Common myeloid progenitor, CD34-positive (primary cell): ENCODE results near the gene LHFPL2.
"Not testable (repeated sequence)": the region's sequence is repeated elsewhere in the genome, so short reads cannot be mapped to it uniquely, and the experiment has no call there.

Experiments used
- CTCF ChIA-PET: fragments of 350-600 bp; sonication (Branson Sonifier 250); formaldehyde crosslinking; loops from one replicate; lab custom pipeline; 2021; ENCODE audit warnings: antibody characterized with exemption; lab: Charles Lee
- POLR2A ChIA-PET: fragments of 350-600 bp; sonication (Branson Sonifier 250); formaldehyde crosslinking; loops from one replicate; lab custom pipeline; 2021; ENCODE audit warnings: antibody characterized with exemption; lab: Charles Lee
- DNase-seq, 3 donors: peaks; one replicate each; pipeline versions ENCODE4 v3.0.0 to v3.0.0-alpha.2; 2013
- H3K27ac ChIP-seq, 2 experiments: 1 replicate in 1 of 2; 2 replicates in 1 of 2; pipeline ENCODE4 v1.7.0; 2013; ENCODE audit warnings: inconsistent platforms in 2 of 2, low read length in 2 of 2, mild to moderate bottlenecking in 2 of 2, low read depth in 1 of 2, moderate library complexity in 1 of 2; ENCODE audit not compliant: severe bottlenecking in 2 of 2, insufficient read depth in 1 of 2, poor library complexity in 1 of 2
- H3K27me3 ChIP-seq, 5 experiments: replicated peaks in 2 of 5; 1 replicate in 3 of 5; 2 replicates in 2 of 5; pipeline versions ENCODE4 v1.6.1 to v1.7.0; 2013; ENCODE audit warnings: low read length in 4 of 5, mild to moderate bottlenecking in 2 of 5, moderate library complexity in 2 of 5, inconsistent platforms in 1 of 5; ENCODE audit not compliant: insufficient read depth in 5 of 5, control insufficient read depth in 4 of 5
- H3K36me3 ChIP-seq, 4 experiments: 1 replicate in 2 of 4; 2 replicates in 2 of 4; pipeline versions ENCODE4 v1.6.1 to v1.7.0; 2013; ENCODE audit warnings: low read length in 3 of 4, control low read depth in 1 of 4, mild to moderate bottlenecking in 1 of 4; ENCODE audit not compliant: control insufficient read depth in 4 of 4, insufficient read depth in 4 of 4
- H3K4me1 ChIP-seq, 4 experiments: 1 replicate in 3 of 4; 2 replicates in 1 of 4; pipeline versions ENCODE4 v1.6.1 to v1.7.1; 2013; ENCODE audit warnings: low read length in 3 of 4, mild to moderate bottlenecking in 3 of 4, control low read depth in 1 of 4, inconsistent platforms in 1 of 4, moderate library complexity in 1 of 4; ENCODE audit not compliant: control insufficient read depth in 4 of 4, insufficient read depth in 4 of 4; ENCODE audit errors: control extremely low read depth in 1 of 4
- H3K4me3 ChIP-seq, 7 experiments: 1 replicate in 4 of 7; 2 replicates in 3 of 7; pipeline versions ENCODE4 v1.5.1 to v1.7.0; 2013; ENCODE audit warnings: mild to moderate bottlenecking in 7 of 7, low read length in 6 of 7, moderate library complexity in 6 of 7, inconsistent platforms in 2 of 7, low read depth in 2 of 7, control low read depth in 1 of 7; ENCODE audit not compliant: insufficient read depth in 4 of 7, control insufficient read depth in 1 of 7; ENCODE audit errors: extremely low read depth in 1 of 7
- H3K9me3 ChIP-seq, 5 experiments: 1 replicate in 4 of 5; 2 replicates in 1 of 5; pipeline versions ENCODE4 v1.6.1 to v1.7.1; 2013; ENCODE audit warnings: low read length in 4 of 5, mild to moderate bottlenecking in 2 of 5, inconsistent platforms in 1 of 5, low read depth in 1 of 5, moderate library complexity in 1 of 5; ENCODE audit not compliant: control insufficient read depth in 4 of 5, insufficient read depth in 2 of 5; ENCODE audit errors: control extremely low read depth in 1 of 5
- WGBS: methylation state at CpG from one replicate; pipeline ENCODE4 v1.1.5; 2013; ENCODE audit not compliant: insufficient coverage; 5-methylcytosine and 5-hydroxymethylcytosine counted together

Gene LHFPL2

GRCh38 chr5:78689540-78690252 is 41.1 kb upstream of the LHFPL2 start:
- H3K9me3 ChIP-seq = peaks cover 0 to 3% (median 0%) of the 10 kb centered on the region in 5 experiments
- H3K4me3 ChIP-seq = no peak overlapping the region
- POLR2A ChIA-PET = no interaction called here
- H3K4me1 ChIP-seq = no peaks in the 10 kb centered on the region
- WGBS = 100% methylated on average over 3 of the region's 3 CpGs
- H3K27ac ChIP-seq = no peak overlapping the region
- no peak for DNase-seq
- no peaks in the 10 kb centered on the region for H3K27me3 ChIP-seq
- CTCF ChIA-PET = no interaction called here
- H3K36me3 ChIP-seq = no peaks in the 10 kb centered on the region

GRCh38 chr5:78687514-78687913 is 38.9 kb upstream of the LHFPL2 start:
- H3K36me3 ChIP-seq, H3K4me1 ChIP-seq, H3K27me3 ChIP-seq, CTCF ChIA-PET, H3K9me3 ChIP-seq, H3K4me3 ChIP-seq, DNase-seq, POLR2A ChIA-PET, H3K27ac ChIP-seq: not testable (repeated sequence)
- WGBS = no CpG with 5 or more reads among the region's 4 CpGs

- POLR2A ChIA-PET, CTCF ChIA-PET, H3K9me3 ChIP-seq, H3K27ac ChIP-seq, H3K36me3 ChIP-seq, H3K27me3 ChIP-seq, H3K4me1 ChIP-seq, DNase-seq, H3K4me3 ChIP-seq: not testable (repeated sequence)
- WGBS = no CpG with 5 or more reads among the region's 5 CpGs
Observed at GRCh38 chr5:78683905-78684304, 35.3 kb upstream of the LHFPL2 start.

- H3K4me1 ChIP-seq = no peaks in the 10 kb centered on the region
- CTCF ChIA-PET = no interaction called here
Observed at GRCh38 chr5:78679905-78680304, 31.3 kb upstream of the LHFPL2 start.

GRCh38 chr5:78677777-78678668 is 29.5 kb upstream of the LHFPL2 start:
- no peaks in the 10 kb centered on the region for H3K4me1 ChIP-seq
- POLR2A ChIA-PET = no interaction called here
- H3K27me3 ChIP-seq = no peaks in the 10 kb centered on the region
- no peak overlapping the region for H3K4me3 ChIP-seq
- no peaks in the 10 kb centered on the region for H3K9me3 ChIP-seq
- no peak overlapping the region for H3K27ac ChIP-seq
- no peaks in the 10 kb centered on the region for H3K36me3 ChIP-seq
- CTCF ChIA-PET = no interaction called here
- WGBS = 93% methylated on average over 6 of the region's 6 CpGs
- no peak for DNase-seq

More at GRCh38 chr5:78679905-78680304, 31.3 kb upstream of the LHFPL2 start:
- H3K27ac ChIP-seq = no peak overlapping the region
- DNase-seq = no peak
- H3K27me3 ChIP-seq = no peaks in the 10 kb centered on the region
- POLR2A ChIA-PET = no interaction called here
- H3K4me3 ChIP-seq = no peak overlapping the region
- WGBS = 100% methylated on average over 2 of the region's 5 CpGs
- no peaks in the 10 kb centered on the region for H3K36me3 ChIP-seq
- H3K9me3 ChIP-seq = no peaks in the 10 kb centered on the region

GRCh38 chr5:78675956-78676730 is 27.6 kb upstream of the LHFPL2 start:
- ChIA-PET POLR2A (no interaction called here), CTCF (interaction anchor here (1.5 kb wide), 1 partner anchor 28 kb away, joined by 4 read pairs; the partner anchor contains the start of gene LHFPL2)
- Histone ChIP-seq H3K4me3 (no peak overlapping the region), H3K4me1 (no peaks in the 10 kb centered on the region), H3K27me3 (peaks cover 0 to 2% (median 0%) of the 10 kb centered on the region in 5 experiments), H3K27ac (no peak overlapping the region), H3K9me3 (no peaks in the 10 kb centered on the region), H3K36me3 (no peaks in the 10 kb centered on the region)
- 84% methylated on average over 5 of the region's 6 CpGs for WGBS
- no peak for DNase-seq
